GM23248 (cell line): ENCODE measurements around the gene SLC40A1.

ENCODE experiments used
- EZH2 ChIP-seq: fragments of 200-600 bp; sonication (generic); IDR thresholded peaks from 2 replicates; pipeline ENCODE4 v1.6.1; 2018; ENCODE audit warnings: antibody characterized with exemption, mild to moderate bottlenecking; ENCODE audit not compliant: insufficient read depth, poor library complexity, severe bottlenecking
- EZH2phosphoT487 ChIP-seq: fragments of 200-600 bp; sonication (generic); IDR thresholded peaks from 2 replicates; pipeline ENCODE4 v1.6.1; 2018; ENCODE audit warnings: antibody characterized with exemption, moderate library complexity, mild to moderate bottlenecking, low read depth; ENCODE audit not compliant: insufficient read depth

GRCh38 chr2:189526241-189526640 is 54.3 kb downstream of the SLC40A1 start:
- TF ChIP-seq EZH2 (no peak), EZH2phosphoT487 (no peak)
